ENCODE measurements around the gene AGTPBP1. TPM values are rescaled to one million over a fixed set of nuclear protein-coding genes. Genes with fewer than 3 reads are reported as not detected.

The AGTPBP1 gene
- total and polyA plus RNA-seq, 2 of the 8 experiments (the other 6 are each of a cell fraction or from before 2014, with no cell fraction given) = 13.4 to 65.2 TPM

DNA sequence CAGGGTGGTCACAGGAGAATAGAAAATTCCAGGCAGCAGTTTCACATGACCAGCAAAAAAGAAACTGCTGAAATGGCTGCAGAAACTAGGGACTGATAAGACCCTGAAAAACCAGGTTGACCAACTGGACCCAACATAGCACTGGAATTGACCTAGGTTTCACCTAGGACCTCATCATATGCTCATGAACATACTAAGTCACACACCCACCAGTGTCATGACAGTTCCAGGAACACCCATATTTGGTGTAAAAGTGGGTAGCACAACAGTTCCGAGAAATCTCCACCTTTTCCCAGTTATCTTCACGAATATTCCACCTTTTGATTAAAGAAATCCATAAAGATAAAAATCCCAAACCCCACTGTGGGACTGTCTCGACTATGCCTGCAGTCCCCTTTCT lies 182.2 kb downstream of the AGTPBP1 start (continued):
- TF ChIP-seq, protein P1, sequence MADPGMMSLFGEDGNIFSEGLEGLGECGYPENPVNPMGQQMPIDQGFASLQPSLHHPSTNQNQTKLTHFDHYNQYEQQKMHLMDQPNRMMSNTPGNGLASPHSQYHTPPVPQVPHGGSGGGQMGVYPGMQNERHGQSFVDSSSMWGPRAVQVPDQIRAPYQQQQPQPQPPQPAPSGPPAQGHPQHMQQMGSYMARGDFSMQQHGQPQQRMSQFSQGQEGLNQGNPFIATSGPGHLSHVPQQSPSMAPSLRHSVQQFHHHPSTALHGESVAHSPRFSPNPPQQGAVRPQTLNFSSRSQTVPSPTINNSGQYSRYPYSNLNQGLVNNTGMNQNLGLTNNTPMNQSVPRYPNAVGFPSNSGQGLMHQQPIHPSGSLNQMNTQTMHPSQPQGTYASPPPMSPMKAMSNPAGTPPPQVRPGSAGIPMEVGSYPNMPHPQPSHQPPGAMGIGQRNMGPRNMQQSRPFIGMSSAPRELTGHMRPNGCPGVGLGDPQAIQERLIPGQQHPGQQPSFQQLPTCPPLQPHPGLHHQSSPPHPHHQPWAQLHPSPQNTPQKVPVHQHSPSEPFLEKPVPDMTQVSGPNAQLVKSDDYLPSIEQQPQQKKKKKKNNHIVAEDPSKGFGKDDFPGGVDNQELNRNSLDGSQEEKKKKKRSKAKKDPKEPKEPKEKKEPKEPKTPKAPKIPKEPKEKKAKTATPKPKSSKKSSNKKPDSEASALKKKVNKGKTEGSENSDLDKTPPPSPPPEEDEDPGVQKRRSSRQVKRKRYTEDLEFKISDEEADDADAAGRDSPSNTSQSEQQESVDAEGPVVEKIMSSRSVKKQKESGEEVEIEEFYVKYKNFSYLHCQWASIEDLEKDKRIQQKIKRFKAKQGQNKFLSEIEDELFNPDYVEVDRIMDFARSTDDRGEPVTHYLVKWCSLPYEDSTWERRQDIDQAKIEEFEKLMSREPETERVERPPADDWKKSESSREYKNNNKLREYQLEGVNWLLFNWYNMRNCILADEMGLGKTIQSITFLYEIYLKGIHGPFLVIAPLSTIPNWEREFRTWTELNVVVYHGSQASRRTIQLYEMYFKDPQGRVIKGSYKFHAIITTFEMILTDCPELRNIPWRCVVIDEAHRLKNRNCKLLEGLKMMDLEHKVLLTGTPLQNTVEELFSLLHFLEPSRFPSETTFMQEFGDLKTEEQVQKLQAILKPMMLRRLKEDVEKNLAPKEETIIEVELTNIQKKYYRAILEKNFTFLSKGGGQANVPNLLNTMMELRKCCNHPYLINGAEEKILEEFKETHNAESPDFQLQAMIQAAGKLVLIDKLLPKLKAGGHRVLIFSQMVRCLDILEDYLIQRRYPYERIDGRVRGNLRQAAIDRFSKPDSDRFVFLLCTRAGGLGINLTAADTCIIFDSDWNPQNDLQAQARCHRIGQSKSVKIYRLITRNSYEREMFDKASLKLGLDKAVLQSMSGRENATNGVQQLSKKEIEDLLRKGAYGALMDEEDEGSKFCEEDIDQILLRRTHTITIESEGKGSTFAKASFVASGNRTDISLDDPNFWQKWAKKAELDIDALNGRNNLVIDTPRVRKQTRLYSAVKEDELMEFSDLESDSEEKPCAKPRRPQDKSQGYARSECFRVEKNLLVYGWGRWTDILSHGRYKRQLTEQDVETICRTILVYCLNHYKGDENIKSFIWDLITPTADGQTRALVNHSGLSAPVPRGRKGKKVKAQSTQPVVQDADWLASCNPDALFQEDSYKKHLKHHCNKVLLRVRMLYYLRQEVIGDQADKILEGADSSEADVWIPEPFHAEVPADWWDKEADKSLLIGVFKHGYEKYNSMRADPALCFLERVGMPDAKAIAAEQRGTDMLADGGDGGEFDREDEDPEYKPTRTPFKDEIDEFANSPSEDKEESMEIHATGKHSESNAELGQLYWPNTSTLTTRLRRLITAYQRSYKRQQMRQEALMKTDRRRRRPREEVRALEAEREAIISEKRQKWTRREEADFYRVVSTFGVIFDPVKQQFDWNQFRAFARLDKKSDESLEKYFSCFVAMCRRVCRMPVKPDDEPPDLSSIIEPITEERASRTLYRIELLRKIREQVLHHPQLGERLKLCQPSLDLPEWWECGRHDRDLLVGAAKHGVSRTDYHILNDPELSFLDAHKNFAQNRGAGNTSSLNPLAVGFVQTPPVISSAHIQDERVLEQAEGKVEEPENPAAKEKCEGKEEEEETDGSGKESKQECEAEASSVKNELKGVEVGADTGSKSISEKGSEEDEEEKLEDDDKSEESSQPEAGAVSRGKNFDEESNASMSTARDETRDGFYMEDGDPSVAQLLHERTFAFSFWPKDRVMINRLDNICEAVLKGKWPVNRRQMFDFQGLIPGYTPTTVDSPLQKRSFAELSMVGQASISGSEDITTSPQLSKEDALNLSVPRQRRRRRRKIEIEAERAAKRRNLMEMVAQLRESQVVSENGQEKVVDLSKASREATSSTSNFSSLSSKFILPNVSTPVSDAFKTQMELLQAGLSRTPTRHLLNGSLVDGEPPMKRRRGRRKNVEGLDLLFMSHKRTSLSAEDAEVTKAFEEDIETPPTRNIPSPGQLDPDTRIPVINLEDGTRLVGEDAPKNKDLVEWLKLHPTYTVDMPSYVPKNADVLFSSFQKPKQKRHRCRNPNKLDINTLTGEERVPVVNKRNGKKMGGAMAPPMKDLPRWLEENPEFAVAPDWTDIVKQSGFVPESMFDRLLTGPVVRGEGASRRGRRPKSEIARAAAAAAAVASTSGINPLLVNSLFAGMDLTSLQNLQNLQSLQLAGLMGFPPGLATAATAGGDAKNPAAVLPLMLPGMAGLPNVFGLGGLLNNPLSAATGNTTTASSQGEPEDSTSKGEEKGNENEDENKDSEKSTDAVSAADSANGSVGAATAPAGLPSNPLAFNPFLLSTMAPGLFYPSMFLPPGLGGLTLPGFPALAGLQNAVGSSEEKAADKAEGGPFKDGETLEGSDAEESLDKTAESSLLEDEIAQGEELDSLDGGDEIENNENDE (IDR thresholded peaks at IDR 0.05; ENCODE audit: insufficient replicate concordance, low read length) = no peak

Data from H1 (cell line).